ENCODE results near the gene ADAMTSL3.
"Not testable (repeated sequence)": the region's sequence is repeated elsewhere in the genome, so short reads cannot be mapped to it uniquely, and the experiment has no call there.

- not testable (repeated sequence) for TF ChIP-seq CTCF (IDR thresholded peaks at IDR 0.05; ENCODE audit: low read depth, low read length, missing input control); EGR1 (IDR thresholded peaks at IDR 0.05; ENCODE audit: low read depth in 2 of 2); YY1 (IDR thresholded peaks at IDR 0.05); TAF1 (conservative IDR thresholded peaks at IDR 0.05); ATF3 (IDR thresholded peaks at IDR 0.05); MAX (IDR thresholded peaks at IDR 0.05); HNF4G (IDR thresholded peaks at IDR 0.05); HNF4A (conservative IDR thresholded peaks at IDR 0.05); RAD21 (IDR thresholded peaks at IDR 0.05)
These were observed 388.6 kb downstream of the ADAMTSL3 start for GRCh38 chr15:84042434-84043056.
